RWPE2 (cell line): ENCODE measurements around the gene PXDC1.

Experiments used
- ATAC-seq: fragments of 200-7000 bp; cut with Tn5 transposase; 3 replicates; pipeline ENCODE4 v1.9.1; 2021; ENCODE audit warnings: low read depth
- DNase-seq: peaks from one replicate; pipeline ENCODE4 v3.0.0-alpha.2; 2020; ENCODE audit warnings: low spot score
- H3K27ac ChIP-seq: fragments of 450-650 bp; 2 replicates; pipeline ENCODE4 v1.5.1; 2017; ENCODE audit warnings: mild to moderate bottlenecking; ENCODE audit not compliant: poor library complexity, severe bottlenecking
- H3K27me3 ChIP-seq: fragments of 250-450 bp; sonication (Bioruptor Pico); 2 replicates; pipeline ENCODE4 v1.5.1; 2021; ENCODE audit warnings: mild to moderate bottlenecking, moderate library complexity; ENCODE audit not compliant: insufficient read depth, poor library complexity, severe bottlenecking
- H3K36me3 ChIP-seq: fragments of 250-450 bp; sonication (Bioruptor Pico); 2 replicates; pipeline ENCODE4 v1.5.1; 2020; ENCODE audit warnings: low read depth, mild to moderate bottlenecking, moderate library complexity
- H3K4me1 ChIP-seq: fragments of 250-450 bp; sonication (Bioruptor Pico); 2 replicates; pipeline ENCODE4 v1.5.1; 2021; ENCODE audit warnings: mild to moderate bottlenecking, moderate library complexity; ENCODE audit not compliant: insufficient read depth, poor library complexity, severe bottlenecking
- H3K4me3 ChIP-seq: fragments of 250-450 bp; sonication (Bioruptor Pico); 2 replicates; pipeline ENCODE4 v1.5.1; 2021; ENCODE audit warnings: mild to moderate bottlenecking, moderate library complexity; ENCODE audit not compliant: severe bottlenecking
- H3K9me3 ChIP-seq: fragments of 250-450 bp; sonication (Bioruptor Pico); 2 replicates; pipeline ENCODE4 v1.5.1; 2021; ENCODE audit warnings: mild to moderate bottlenecking, moderate library complexity; ENCODE audit not compliant: severe bottlenecking
- TF ChIP-seq, protein P1 (sequence below): fragments of 450-650 bp; IDR thresholded peaks from one replicate; pipeline ENCODE4 v1.5.1; 2017; ENCODE audit warnings: mild to moderate bottlenecking, moderate library complexity; ENCODE audit not compliant: poor library complexity, severe bottlenecking

The PXDC1 gene

DNA sequence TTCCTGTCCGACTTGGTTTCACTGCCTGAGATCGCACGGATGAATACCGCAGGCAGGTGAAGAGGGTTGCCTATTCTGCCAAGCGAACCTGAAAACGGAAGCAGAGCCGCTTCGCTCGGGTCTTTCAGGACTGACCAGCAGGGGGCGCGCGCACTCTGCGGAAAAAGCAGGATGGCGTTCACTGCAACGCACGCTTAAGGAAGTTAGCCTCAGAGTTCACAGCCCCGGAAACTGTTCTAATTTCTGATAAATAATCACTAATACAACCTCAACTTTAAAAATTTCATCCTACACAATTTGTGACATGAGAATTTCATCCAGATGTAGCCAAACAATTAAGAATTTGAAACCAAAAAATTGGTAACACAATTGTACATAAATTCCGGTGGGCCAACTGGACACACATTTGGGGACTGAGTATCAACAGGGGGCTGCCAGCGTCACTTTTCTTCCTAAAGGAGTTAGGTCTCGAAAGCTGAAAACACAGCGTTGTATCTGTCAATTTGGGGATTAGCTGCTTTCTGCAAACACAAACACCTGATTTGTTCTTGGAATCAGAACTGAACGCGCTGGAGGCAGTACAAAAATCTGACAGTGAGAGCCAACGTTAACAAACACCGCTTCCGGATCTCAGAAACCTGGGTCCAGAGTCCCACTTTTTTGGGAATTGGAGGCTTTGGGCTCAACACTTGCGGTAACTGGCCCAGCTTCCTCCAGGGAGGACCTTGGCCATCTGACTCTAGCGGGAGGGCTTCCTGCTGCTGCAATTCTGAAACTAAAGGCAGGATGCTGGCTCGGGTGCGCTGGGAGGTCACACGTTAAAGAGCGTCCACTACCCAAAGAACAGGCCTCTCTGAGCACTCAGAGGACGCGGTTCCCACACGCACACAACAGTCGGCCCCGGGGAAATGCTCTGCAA, 8.8 kb downstream of the PXDC1 start:
- TF ChIP-seq, protein P1, sequence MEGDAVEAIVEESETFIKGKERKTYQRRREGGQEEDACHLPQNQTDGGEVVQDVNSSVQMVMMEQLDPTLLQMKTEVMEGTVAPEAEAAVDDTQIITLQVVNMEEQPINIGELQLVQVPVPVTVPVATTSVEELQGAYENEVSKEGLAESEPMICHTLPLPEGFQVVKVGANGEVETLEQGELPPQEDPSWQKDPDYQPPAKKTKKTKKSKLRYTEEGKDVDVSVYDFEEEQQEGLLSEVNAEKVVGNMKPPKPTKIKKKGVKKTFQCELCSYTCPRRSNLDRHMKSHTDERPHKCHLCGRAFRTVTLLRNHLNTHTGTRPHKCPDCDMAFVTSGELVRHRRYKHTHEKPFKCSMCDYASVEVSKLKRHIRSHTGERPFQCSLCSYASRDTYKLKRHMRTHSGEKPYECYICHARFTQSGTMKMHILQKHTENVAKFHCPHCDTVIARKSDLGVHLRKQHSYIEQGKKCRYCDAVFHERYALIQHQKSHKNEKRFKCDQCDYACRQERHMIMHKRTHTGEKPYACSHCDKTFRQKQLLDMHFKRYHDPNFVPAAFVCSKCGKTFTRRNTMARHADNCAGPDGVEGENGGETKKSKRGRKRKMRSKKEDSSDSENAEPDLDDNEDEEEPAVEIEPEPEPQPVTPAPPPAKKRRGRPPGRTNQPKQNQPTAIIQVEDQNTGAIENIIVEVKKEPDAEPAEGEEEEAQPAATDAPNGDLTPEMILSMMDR, result peak; percentile 97
- Histone ChIP-seq H3K27me3 (no peaks in the 10 kb centered on the region), H3K9me3 (no peaks in the 10 kb centered on the region), H3K27ac (peak overlapping the region; percentile 65), H3K4me3 (no peak overlapping the region), H3K36me3 (peaks cover 53% of the 10 kb centered on the region), H3K4me1 (peaks cover 10% of the 10 kb centered on the region)
- DNase-seq (no peak), ATAC-seq (peak; percentile 76)

- DNase-seq (no peak), ATAC-seq (no peak)
- Histone ChIP-seq H3K27ac (peak overlapping the region; percentile 65), H3K4me3 (no peak overlapping the region), H3K27me3 (no peaks in the 10 kb centered on the region), H3K36me3 (peaks cover 56% of the 10 kb centered on the region), H3K9me3 (no peaks in the 10 kb centered on the region), H3K4me1 (peaks cover 10% of the 10 kb centered on the region)
- TF ChIP-seq, protein P1, result no peak
Observed at GRCh38 chr6:3742076-3742425, 9.5 kb downstream of the PXDC1 start.

DNA sequence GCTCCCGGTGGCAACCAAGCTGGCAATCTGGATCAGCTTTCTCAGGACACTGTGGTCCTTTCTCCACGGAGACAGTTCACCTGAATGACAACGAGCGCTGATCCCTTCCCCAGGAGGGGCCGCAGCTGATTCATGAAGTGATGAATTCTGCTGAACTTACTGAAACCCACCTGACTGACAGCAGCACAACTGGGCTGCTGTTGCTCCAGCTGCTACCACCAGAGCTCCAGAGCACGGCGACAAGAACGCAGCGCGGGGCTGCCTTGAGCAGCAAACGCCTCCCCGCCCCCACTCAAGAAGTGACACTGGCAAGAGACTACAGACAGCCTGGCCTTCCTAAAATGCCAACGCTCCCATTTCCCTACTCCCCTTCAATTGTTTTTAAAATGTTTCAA, 10.0 kb downstream of the PXDC1 start:
- H3K36me3 ChIP-seq, result peaks cover 62% of the 10 kb centered on the region

DNA sequence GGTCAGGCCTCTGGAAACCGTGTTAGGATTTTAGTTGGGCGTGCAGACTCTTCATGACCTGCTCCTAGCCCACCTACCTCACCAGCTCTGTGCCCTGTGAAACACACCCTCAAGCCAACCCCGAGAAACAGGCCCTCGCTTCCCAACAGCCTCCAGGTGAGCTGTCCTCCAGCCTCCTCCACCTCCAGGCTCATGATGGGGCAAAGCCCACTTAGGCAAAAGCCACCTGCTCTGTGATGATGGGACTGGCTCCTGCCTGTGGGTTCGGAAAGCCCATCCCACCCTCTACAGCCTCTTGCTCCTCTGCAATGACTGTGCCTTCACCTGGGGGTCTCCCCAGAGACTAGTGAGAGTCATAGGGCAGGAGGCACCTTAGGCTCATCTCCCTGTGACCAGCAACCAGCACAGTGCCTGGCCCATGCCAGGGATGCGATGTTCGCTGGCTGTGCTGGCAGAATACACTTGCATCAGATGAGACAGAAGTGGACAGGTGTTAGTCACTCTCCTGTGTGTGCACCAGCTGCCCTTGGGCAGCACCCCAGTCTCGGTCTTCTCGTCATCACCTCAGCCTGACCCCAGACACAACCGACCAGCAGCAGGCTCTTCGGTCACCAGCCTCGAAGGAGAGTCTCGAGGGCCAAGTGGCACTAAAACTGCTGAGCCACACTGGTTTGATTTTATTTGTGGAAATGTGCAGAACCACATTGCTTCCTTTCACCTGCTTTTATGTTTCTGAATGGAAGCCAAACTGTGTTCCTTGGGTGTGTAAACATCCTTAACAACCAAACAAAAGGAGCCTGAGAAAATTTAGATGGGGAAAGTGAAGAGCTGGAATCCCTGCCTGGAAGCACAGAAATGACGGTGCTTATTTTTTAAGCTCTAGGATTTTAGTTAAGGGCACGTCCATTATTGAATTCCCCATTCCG, 10.7 kb downstream of the PXDC1 start:
- TF ChIP-seq, protein P1, result no peak
- H3K36me3 ChIP-seq, result peaks cover 65% of the 10 kb centered on the region
- H3K27ac ChIP-seq, result no peak overlapping the region
- ATAC-seq, result no peak
- DNase-seq, result no peak
- peaks cover 10% of the 10 kb centered on the region for H3K4me1 ChIP-seq
- no peak overlapping the region for H3K4me3 ChIP-seq
- H3K9me3 ChIP-seq, result no peaks in the 10 kb centered on the region
- H3K27me3 ChIP-seq, result no peaks in the 10 kb centered on the region

More for the DNA sequence above, 10.0 kb downstream of the PXDC1 start:
- DNase-seq, result no peak
- H3K9me3 ChIP-seq, result no peaks in the 10 kb centered on the region
- no peak overlapping the region for H3K4me3 ChIP-seq
- no peak overlapping the region for H3K27ac ChIP-seq
- H3K4me1 ChIP-seq, result peaks cover 10% of the 10 kb centered on the region
- TF ChIP-seq, protein P1, result no peak
- ATAC-seq, result no peak
- no peaks in the 10 kb centered on the region for H3K27me3 ChIP-seq
